IMR-90 (cell line): ENCODE results near the gene SULT1B1. TPM values are rescaled to one million over a fixed set of nuclear protein-coding genes. Genes with fewer than 3 reads are reported as not detected.

ENCODE experiments used
- ATAC-seq: fragments of 200-7000 bp; cut with Tn5 transposase; 2 replicates; pipeline ENCODE4 v1.9.1; 2020; ENCODE audit warnings: low read depth, mild to moderate bottlenecking, moderate library complexity
- Bru-seq: library from RNA; stranded (reverse); fragments of 400-500 nt; gene quantifications from one replicate; lab custom pipeline; 2021; lab: Mats Ljungman, UMichigan
- BruChase-seq, 2 experiments: library from RNA; stranded (reverse); fragments of 400-500 nt; gene quantifications; one replicate each; lab custom pipeline; 2021; lab: Mats Ljungman, UMichigan
- BruUV-seq: library from RNA; stranded (reverse); fragments of 400-500 nt; replicated peaks from 2 replicates; lab custom pipeline; 2021; lab: Mats Ljungman, UMichigan
- CTCF ChIA-PET: fragments of 300-600 bp; formaldehyde crosslinking; extraction: SDS; loops from one replicate; lab custom pipeline; 2021; ENCODE audit warnings: antibody characterized with exemption; lab: Yijun Ruan, JAX
- POLR2A ChIA-PET: fragments of 300-600 bp; sonication (Branson Sonifier 250); formaldehyde crosslinking; loops from one replicate; lab custom pipeline; 2022; ENCODE audit warnings: antibody characterized with exemption; ENCODE audit not compliant: unreplicated experiment; lab: Charles Lee
- DNase-seq: peaks from one replicate; pipeline ENCODE4 v3.0.0; 2013
- H2AFZ ChIP-seq: replicated peaks from 2 replicates; pipeline ENCODE3; 2013; ENCODE audit warnings: low read length, mild to moderate bottlenecking; ENCODE audit not compliant: poor library complexity
- H2AK5ac ChIP-seq: 2 replicates; pipeline ENCODE4 v1.6.1; 2013; ENCODE audit warnings: low read depth, low read length, inconsistent platforms
- H2AK9ac ChIP-seq: replicated peaks from 2 replicates; pipeline ENCODE3; 2013; ENCODE audit warnings: mild to moderate bottlenecking, low read depth, low read length, moderate library complexity; ENCODE audit not compliant: poor library complexity
- H2BK120ac ChIP-seq: 2 replicates; pipeline ENCODE4 v1.6.1; 2013; ENCODE audit warnings: low read depth, low read length, inconsistent platforms
- H2BK15ac ChIP-seq: 3 replicates; pipeline ENCODE4 v1.6.1; 2013; ENCODE audit warnings: low read depth, low read length, inconsistent platforms
- H2BK20ac ChIP-seq: 2 replicates; pipeline ENCODE4 v1.6.1; 2013; ENCODE audit warnings: low read depth, mild to moderate bottlenecking, inconsistent platforms, low read length, moderate library complexity
- H2BK5ac ChIP-seq: 2 replicates; pipeline ENCODE4 v1.6.1; 2013; ENCODE audit warnings: mild to moderate bottlenecking, low read depth, low read length, inconsistent platforms; ENCODE audit not compliant: poor library complexity, severe bottlenecking
- H3K14ac ChIP-seq: replicated peaks from 2 replicates; pipeline ENCODE4 v1.6.1; 2013; ENCODE audit warnings: low read depth, low read length, inconsistent platforms
- H3K18ac ChIP-seq: 2 replicates; pipeline ENCODE4 v1.6.1; 2013; ENCODE audit warnings: low read depth, low read length, control low read depth
- H3K23ac ChIP-seq: 2 replicates; pipeline ENCODE4 v1.6.1; 2013; ENCODE audit warnings: low read depth, low read length, inconsistent platforms
- H3K27ac ChIP-seq: 2 replicates; pipeline ENCODE4 v1.5.1; 2013; ENCODE audit warnings: mild to moderate bottlenecking, control low read depth, low read length; ENCODE audit not compliant: insufficient read depth
- H3K27me3 ChIP-seq: 2 replicates; pipeline ENCODE4 v1.6.1; 2013; ENCODE audit warnings: low read length; ENCODE audit not compliant: control insufficient read depth, insufficient read depth
- H3K36me3 ChIP-seq: 2 replicates; pipeline ENCODE4 v1.6.1; 2013; ENCODE audit warnings: low read length, mixed read lengths; ENCODE audit not compliant: control insufficient read depth, insufficient read depth
- H3K4ac ChIP-seq: 2 replicates; pipeline ENCODE4 v1.6.1; 2013; ENCODE audit warnings: low read depth, low read length, inconsistent platforms
- H3K4me1 ChIP-seq: 2 replicates; pipeline ENCODE4 v1.6.1; 2013; ENCODE audit warnings: low read length, mixed read lengths; ENCODE audit not compliant: control insufficient read depth, insufficient read depth
- H3K4me2 ChIP-seq: 2 replicates; pipeline ENCODE4 v1.6.1; 2013; ENCODE audit warnings: low read depth, mild to moderate bottlenecking, control low read depth, low read length, moderate library complexity
- H3K4me3 ChIP-seq: 2 replicates; pipeline ENCODE4 v1.5.1; 2013; ENCODE audit warnings: low read depth, mild to moderate bottlenecking, control low read depth, low read length, moderate library complexity; ENCODE audit not compliant: insufficient read depth
- H3K56ac ChIP-seq: 2 replicates; pipeline ENCODE4 v1.6.1; 2013; ENCODE audit warnings: low read length, inconsistent platforms; ENCODE audit not compliant: insufficient read depth; ENCODE audit errors: extremely low read depth
- H3K79me1 ChIP-seq, 2 experiments: 2 replicates each; pipeline ENCODE4 v1.6.1; 2013; ENCODE audit warnings: low read length in 2 of 2, inconsistent platforms in 1 of 2, low read depth in 1 of 2
- H3K9ac ChIP-seq: 2 replicates; pipeline ENCODE4 v1.6.1; 2013; ENCODE audit warnings: low read depth, low read length, control low read depth
- H3K9me1 ChIP-seq: 2 replicates; pipeline ENCODE4 v1.6.1; 2013; ENCODE audit warnings: low read length, inconsistent platforms; ENCODE audit not compliant: insufficient read depth
- H3K9me3 ChIP-seq: 2 replicates; pipeline ENCODE4 v1.6.1; 2013; ENCODE audit warnings: low read length; ENCODE audit not compliant: control insufficient read depth, insufficient read depth
- H4K20me1 ChIP-seq: 2 replicates; pipeline ENCODE4 v1.6.1; 2013; ENCODE audit warnings: low read length, inconsistent platforms; ENCODE audit not compliant: insufficient read depth
- H4K5ac ChIP-seq: 2 replicates; pipeline ENCODE4 v1.6.1; 2013; ENCODE audit warnings: mild to moderate bottlenecking, low read depth, low read length, control low read depth
- H4K8ac ChIP-seq, 2 experiments: 2 replicates each; pipeline ENCODE4 v1.6.1; 2013; ENCODE audit warnings: low read depth in 2 of 2, low read length in 2 of 2, control low read depth in 1 of 2, inconsistent platforms in 1 of 2
- H4K91ac ChIP-seq: 2 replicates; pipeline ENCODE4 v1.6.1; 2013; ENCODE audit warnings: low read depth, low read length, inconsistent platforms; ENCODE audit not compliant: insufficient read depth
- BHLHE40 ChIP-seq: fragments of 150-350 bp; IDR thresholded peaks from 2 replicates; pipeline ENCODE4 v1.6.1; 2016; ENCODE audit warnings: mild to moderate bottlenecking, low read depth, low read length
- CEBPB ChIP-seq: IDR thresholded peaks from 2 replicates; pipeline ENCODE4 v1.6.1; 2012; ENCODE audit warnings: low read depth, low read length, improper control_type of control experiment
- CHD1 ChIP-seq: IDR thresholded peaks from 2 replicates; pipeline ENCODE4 v1.6.1; 2012; ENCODE audit warnings: low read depth, low read length, improper control_type of control experiment
- FOS ChIP-seq: fragments of 150-350 bp; IDR thresholded peaks from 2 replicates; pipeline ENCODE4 v1.6.1; 2016; ENCODE audit warnings: low read depth, low read length
- MAFK ChIP-seq: IDR thresholded peaks from 2 replicates; pipeline ENCODE4 v1.6.1; 2012; ENCODE audit warnings: low read depth, low read length, improper control_type of control experiment
- MAZ ChIP-seq: IDR thresholded peaks from 2 replicates; pipeline ENCODE4 v1.6.1; 2012; ENCODE audit warnings: low read depth, mild to moderate bottlenecking, low read length, improper control_type of control experiment, moderate library complexity, borderline replicate concordance
- MXI1 ChIP-seq: IDR thresholded peaks from 2 replicates; pipeline ENCODE4 v1.6.1; 2012; ENCODE audit warnings: low read depth, mild to moderate bottlenecking, low read length, moderate library complexity, borderline replicate concordance
- NFE2L2 ChIP-seq: fragments of 150-350 bp; IDR thresholded peaks from 2 replicates; pipeline ENCODE4 v1.6.1; 2016; ENCODE audit warnings: low read depth, mild to moderate bottlenecking, low read length
- POLR2A ChIP-seq: IDR thresholded peaks from 2 replicates; pipeline ENCODE4 v1.6.1; 2012; ENCODE audit warnings: mild to moderate bottlenecking, low read depth, low read length
- RAD21 ChIP-seq: IDR thresholded peaks from 2 replicates; pipeline ENCODE4 v1.6.1; 2012; ENCODE audit warnings: low read length, improper control_type of control experiment
- RCOR1 ChIP-seq: IDR thresholded peaks from 2 replicates; pipeline ENCODE4 v1.6.1; 2012; ENCODE audit warnings: mild to moderate bottlenecking, low read length, improper control_type of control experiment; ENCODE audit not compliant: insufficient replicate concordance
- RFX5 ChIP-seq: IDR thresholded peaks from 2 replicates; pipeline ENCODE4 v1.8.0; 2012; ENCODE audit warnings: low read depth, mild to moderate bottlenecking, low read length, moderate library complexity
- SMC3 ChIP-seq: fragments of 150-350 bp; IDR thresholded peaks from 2 replicates; pipeline ENCODE4 v1.6.1; 2016; ENCODE audit warnings: low read depth, mild to moderate bottlenecking, antibody characterized with exemption, low read length, moderate library complexity
- WGBS, 2 experiments: methylation state at CpG; one replicate each; pipeline versions ENCODE4 v1.1.5 to v1.1.7; 2013; ENCODE audit warnings: missing lambda C conversion rate in 2 of 2; ENCODE audit not compliant: insufficient read length in 1 of 2; ENCODE audit errors: extremely low coverage in 2 of 2; 5-methylcytosine and 5-hydroxymethylcytosine counted together
- dilution Hi-C: fragments of 300-500 bp; cut with HindIII; formaldehyde crosslinking; loops from one replicate; pipeline ENCODE4 v1.14.3; 2018; ENCODE audit warnings: low sequenced_read_pairs; ENCODE audit not compliant: unreplicated experiment
- in situ Hi-C: fragments of 300-500 bp; cut with MboI; formaldehyde crosslinking; loops from 3 replicates; pipeline ENCODE4 v1.14.3; 2019; ENCODE audit warnings: low sequenced_read_pairs, inconsistent platforms, mixed read lengths
- intact Hi-C: fragments of 100-400 bp; cut with micrococcal nuclease; formaldehyde crosslinking; loops from 2 replicates; pipeline ENCODE4 v1.10.0; 2022
- long read RNA-seq: library from polyadenylated mRNA; unstranded; transcript quantifications from one replicate; pipeline ENCODE4 v2.0.0, GENCODE V29; 2021; ENCODE audit not compliant: unreplicated experiment
- polyA plus RNA-seq, 3 experiments: library from polyadenylated mRNA; depleted of rRNA; stranded (reverse); fragments of >200 nt; gene quantifications; 2 replicates each; pipeline ENCODE4 v1.2.3, GENCODE V29; 2012; ENCODE audit warnings: low replicate concordance in 1 of 3
- total RNA-seq: library from RNA; depleted of rRNA; stranded (reverse); fragments of >200 nt; gene quantifications from 2 replicates; pipeline ENCODE4 v1.2.3, GENCODE V29; 2012; rRNA removed
- TF ChIP-seq, protein P1 (sequence below): fragments of 150-350 bp; IDR thresholded peaks from 2 replicates; pipeline ENCODE4 v1.6.1; 2016; ENCODE audit warnings: low read depth, mild to moderate bottlenecking, low read length, moderate library complexity, borderline replicate concordance
- TF ChIP-seq, protein P2 (sequence below): conservative IDR thresholded peaks from 2 replicates; pipeline ENCODE4 v1.5.1; 2012; ENCODE audit warnings: mild to moderate bottlenecking, low read depth, low read length, improper control_type of control experiment
- TF ChIP-seq, protein P3 (sequence below): fragments of 150-350 bp; IDR thresholded peaks from 2 replicates; pipeline ENCODE4 v1.6.1; 2017; ENCODE audit warnings: mild to moderate bottlenecking, antibody characterized with exemption, low read length, low read depth

SULT1B1 gene
- under 0.01 and 0.18 TPM in 2 replicates for total RNA-seq
- polyA plus RNA-seq (2012; rRNA removed) = 0.04 and 0.05 TPM in 2 replicates
- polyA plus RNA-seq (2012; cell fraction: cytosol; rRNA removed) = 0.01 TPM in 1 of 2 replicates, not detected in the other
- 0.01 TPM in 2 replicates for polyA plus RNA-seq (2012; cell fraction: nucleus; rRNA removed; ENCODE audit: low replicate concordance)
- not detected for Bru-seq, nascent RNA
- percentile 2 among the genes with signal in this experiment for BruChase-seq, experiment 1, labeled RNA remaining after a 6-hour chase
- not detected for BruChase-seq, experiment 2, labeled RNA remaining after a 2-hour chase
- long read RNA-seq = 0 reads

DNA sequence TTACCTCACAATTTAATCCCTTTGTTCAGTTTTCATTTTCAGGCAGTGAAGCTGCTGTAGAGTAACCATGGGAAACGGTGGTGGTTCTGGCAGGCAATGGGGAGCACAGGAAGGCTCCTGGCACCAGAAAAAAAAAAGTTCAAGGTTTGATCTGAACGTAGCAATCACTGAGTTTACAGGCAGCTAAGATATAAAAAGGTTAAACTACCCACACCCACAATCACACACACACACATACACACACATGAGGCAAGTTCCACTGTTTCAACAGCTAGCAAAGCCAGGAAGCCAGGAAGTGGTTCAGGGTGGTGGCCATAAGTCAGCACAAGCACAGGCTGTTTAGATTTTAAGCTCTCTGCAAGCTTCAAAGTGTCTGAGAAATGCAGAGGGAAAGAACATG, at the start of gene SULT1B1:
SULT1B1 (minus strand) TSS at position 166 of the 400 bp plus-strand sequence. CDS start 5,403 bp downstream, outside the sequence.
- Histone ChIP-seq H4K5ac (no peak within 1 kb of the TSS), H2AK9ac (no peak within 1 kb of the TSS), H4K91ac (no peak within 1 kb of the TSS), H3K4ac (no peak within 1 kb of the TSS), H2AK5ac (no peak within 1 kb of the TSS), H3K9ac (no peak within 1 kb of the TSS), H3K14ac (no peak within 1 kb of the TSS), H2BK5ac (no peak within 1 kb of the TSS), H2BK120ac (no peak within 1 kb of the TSS), H3K23ac (no peak within 1 kb of the TSS), H3K4me3 (no peak within 1 kb of the TSS), H3K79me1 (no peaks in the 10 kb centered on the region), H3K4me1 (no peaks in the 10 kb centered on the region), H3K9me3 (no peaks in the 10 kb centered on the region), H3K18ac (no peak within 1 kb of the TSS), H2BK15ac (no peak within 1 kb of the TSS), H3K27me3 (no peaks in the 10 kb centered on the region), H2BK20ac (no peak within 1 kb of the TSS), H3K36me3 (no peaks in the 10 kb centered on the region), H3K4me2 (no peak within 1 kb of the TSS), H3K9me1 (no peaks in the 10 kb centered on the region), H4K20me1 (no peaks in the 10 kb centered on the region), H2AFZ (no peak within 1 kb of the TSS), H3K27ac (no peak within 1 kb of the TSS), H3K56ac (no peak within 1 kb of the TSS), H4K8ac (no peak within 1 kb of the TSS)
- BruUV-seq = no TSS peak
- no peak for TF ChIP-seq RAD21
- no peak for TF ChIP-seq RCOR1
- no peak for TF ChIP-seq POLR2A
- TF ChIP-seq, protein P1, sequence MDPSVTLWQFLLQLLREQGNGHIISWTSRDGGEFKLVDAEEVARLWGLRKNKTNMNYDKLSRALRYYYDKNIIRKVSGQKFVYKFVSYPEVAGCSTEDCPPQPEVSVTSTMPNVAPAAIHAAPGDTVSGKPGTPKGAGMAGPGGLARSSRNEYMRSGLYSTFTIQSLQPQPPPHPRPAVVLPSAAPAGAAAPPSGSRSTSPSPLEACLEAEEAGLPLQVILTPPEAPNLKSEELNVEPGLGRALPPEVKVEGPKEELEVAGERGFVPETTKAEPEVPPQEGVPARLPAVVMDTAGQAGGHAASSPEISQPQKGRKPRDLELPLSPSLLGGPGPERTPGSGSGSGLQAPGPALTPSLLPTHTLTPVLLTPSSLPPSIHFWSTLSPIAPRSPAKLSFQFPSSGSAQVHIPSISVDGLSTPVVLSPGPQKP = no peak
- TF ChIP-seq SMC3 = no peak
- no peak for TF ChIP-seq MXI1
- TF ChIP-seq FOS = no peak
- no peak for TF ChIP-seq MAZ
- TF ChIP-seq BHLHE40 = no peak
- TF ChIP-seq, protein P2, sequence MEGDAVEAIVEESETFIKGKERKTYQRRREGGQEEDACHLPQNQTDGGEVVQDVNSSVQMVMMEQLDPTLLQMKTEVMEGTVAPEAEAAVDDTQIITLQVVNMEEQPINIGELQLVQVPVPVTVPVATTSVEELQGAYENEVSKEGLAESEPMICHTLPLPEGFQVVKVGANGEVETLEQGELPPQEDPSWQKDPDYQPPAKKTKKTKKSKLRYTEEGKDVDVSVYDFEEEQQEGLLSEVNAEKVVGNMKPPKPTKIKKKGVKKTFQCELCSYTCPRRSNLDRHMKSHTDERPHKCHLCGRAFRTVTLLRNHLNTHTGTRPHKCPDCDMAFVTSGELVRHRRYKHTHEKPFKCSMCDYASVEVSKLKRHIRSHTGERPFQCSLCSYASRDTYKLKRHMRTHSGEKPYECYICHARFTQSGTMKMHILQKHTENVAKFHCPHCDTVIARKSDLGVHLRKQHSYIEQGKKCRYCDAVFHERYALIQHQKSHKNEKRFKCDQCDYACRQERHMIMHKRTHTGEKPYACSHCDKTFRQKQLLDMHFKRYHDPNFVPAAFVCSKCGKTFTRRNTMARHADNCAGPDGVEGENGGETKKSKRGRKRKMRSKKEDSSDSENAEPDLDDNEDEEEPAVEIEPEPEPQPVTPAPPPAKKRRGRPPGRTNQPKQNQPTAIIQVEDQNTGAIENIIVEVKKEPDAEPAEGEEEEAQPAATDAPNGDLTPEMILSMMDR = no peak
- TF ChIP-seq RFX5 = no peak
- TF ChIP-seq, protein P3, sequence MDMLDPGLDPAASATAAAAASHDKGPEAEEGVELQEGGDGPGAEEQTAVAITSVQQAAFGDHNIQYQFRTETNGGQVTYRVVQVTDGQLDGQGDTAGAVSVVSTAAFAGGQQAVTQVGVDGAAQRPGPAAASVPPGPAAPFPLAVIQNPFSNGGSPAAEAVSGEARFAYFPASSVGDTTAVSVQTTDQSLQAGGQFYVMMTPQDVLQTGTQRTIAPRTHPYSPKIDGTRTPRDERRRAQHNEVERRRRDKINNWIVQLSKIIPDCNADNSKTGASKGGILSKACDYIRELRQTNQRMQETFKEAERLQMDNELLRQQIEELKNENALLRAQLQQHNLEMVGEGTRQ = no peak
- TF ChIP-seq CEBPB = no peak
- TF ChIP-seq NFE2L2 = no peak
- TF ChIP-seq MAFK = no peak
- no peak for TF ChIP-seq CHD1
- ATAC-seq (no peak), DNase-seq (peak; percentile 43)
- intact Hi-C loops (no loop called here), dilution Hi-C loops (no loop called here), in situ Hi-C loops (no loop called here)
- ChIA-PET POLR2A (no interaction called here), CTCF (no interaction called here)
- no CpG with 5 or more reads among the region's 2 CpGs for WGBS, 2 experiments
